K562 (cell line): Measurements from ENCODE around the gene SNUPN. TPM values are rescaled to one million over a fixed set of nuclear protein-coding genes. Genes with fewer than 3 reads are reported as not detected.

Experiments
- ARID1B ChIP-seq: fragments of 450-650 bp; IDR thresholded peaks from 2 replicates; pipeline ENCODE4 v1.6.1; 2016; ENCODE audit warnings: antibody characterized with exemption, mild to moderate bottlenecking, inconsistent platforms
- CAMTA2 ChIP-seq: fragments of 250-450 bp; sonication (Bioruptor Pico); conservative IDR thresholded peaks from 2 replicates; pipeline ENCODE4 v1.5.1; 2022
- CHD4 ChIP-seq: fragments of 200-600 bp; sonication (generic); IDR thresholded peaks from 3 replicates; pipeline ENCODE4 v1.6.1; 2012; ENCODE audit warnings: low read depth, mild to moderate bottlenecking, mixed read lengths, low read length, inconsistent platforms; ENCODE audit not compliant: insufficient read depth, insufficient replicate concordance, poor library complexity, severe bottlenecking
- ELF4 ChIP-seq: fragments of 450-650 bp; formaldehyde crosslinking; IDR thresholded peaks from 2 replicates; pipeline ENCODE4 v1.4.0; 2022; ENCODE audit warnings: missing genetic modification characterization
- GATAD2B ChIP-seq: fragments of 450-650 bp; IDR thresholded peaks from 2 replicates; pipeline ENCODE4 v1.6.1; 2017; ENCODE audit warnings: mild to moderate bottlenecking, borderline replicate concordance
- GTF2F1 ChIP-seq: IDR thresholded peaks from 2 replicates; pipeline ENCODE4 v1.6.1; 2011; ENCODE audit warnings: low read depth, low read length, improper control_type of control experiment
- HDAC3 ChIP-seq: fragments of 450-650 bp; IDR thresholded peaks from 2 replicates; pipeline ENCODE4 v1.6.1; 2018; ENCODE audit warnings: borderline replicate concordance, mild to moderate bottlenecking, moderate library complexity; ENCODE audit not compliant: partially characterized antibody
- HOXB6 ChIP-seq: fragments of 250-450 bp; sonication (Bioruptor Pico); IDR thresholded peaks from 2 replicates; pipeline ENCODE4 v1.5.1; 2022; ENCODE audit warnings: mild to moderate bottlenecking, borderline replicate concordance
- KAT7 ChIP-seq: sonication (generic); formaldehyde crosslinking; IDR thresholded peaks from 2 replicates; pipeline ENCODE4 v1.8.0; 2022; ENCODE audit warnings: missing genetic modification reagents, mild to moderate bottlenecking, borderline replicate concordance
- NFE2L1 ChIP-seq: fragments of 450-650 bp; IDR thresholded peaks from 2 replicates; pipeline ENCODE4 v1.6.1; 2016; ENCODE audit warnings: missing genetic modification characterization, low read depth, mild to moderate bottlenecking, missing compliant biosample characterization, moderate library complexity, borderline replicate concordance
- PML ChIP-seq: IDR thresholded peaks from 2 replicates; pipeline ENCODE4 v1.6.1; 2012; ENCODE audit warnings: low read length, inconsistent platforms
- PREB ChIP-seq: sonication (generic); formaldehyde crosslinking; IDR thresholded peaks from 2 replicates; pipeline ENCODE4 v1.8.1; 2023; ENCODE audit warnings: mild to moderate bottlenecking, missing genetic modification reagents
- PTBP1 ChIP-seq: fragments of 200-400 bp; formaldehyde crosslinking; IDR thresholded peaks from 2 replicates; pipeline ENCODE4 v1.6.1; 2017; ENCODE audit warnings: low read depth, low read length
- PTRF ChIP-seq: fragments of 450-650 bp; IDR thresholded peaks from 2 replicates; pipeline ENCODE4 v1.6.1; 2016; ENCODE audit warnings: mild to moderate bottlenecking, missing genetic modification characterization, missing compliant biosample characterization
- RAD21 ChIP-seq, 2 experiments: fragments of 250-450 bp in 1 of 2; fragments of 450-650 bp in 1 of 2; sonication (Bioruptor Pico) in 1 of 2; formaldehyde crosslinking in 1 of 2; IDR thresholded peaks in 1 of 2; conservative IDR thresholded peaks in 1 of 2; 2 replicates each; pipeline versions ENCODE4 v1.4.0 to v1.8.0; 2020 to 2022; ENCODE audit warnings: mild to moderate bottlenecking in 2 of 2, moderate library complexity in 1 of 2
- RHOXF2B ChIP-seq: fragments of 250-450 bp; sonication (Bioruptor Pico); conservative IDR thresholded peaks from 2 replicates; pipeline ENCODE4 v1.5.1; 2021
- SOX6 ChIP-seq: fragments of 450-650 bp; IDR thresholded peaks from 2 replicates; pipeline ENCODE4 v1.6.1; 2014; ENCODE audit warnings: mild to moderate bottlenecking
- SREBF2 ChIP-seq: sonication (generic); formaldehyde crosslinking; IDR thresholded peaks from 2 replicates; pipeline ENCODE4 v1.4.0; 2020; ENCODE audit warnings: mild to moderate bottlenecking, missing genetic modification reagents
- TAF1 ChIP-seq: IDR thresholded peaks from 2 replicates; pipeline ENCODE4 v1.6.1; 2011; ENCODE audit warnings: mild to moderate bottlenecking, low read length, moderate library complexity; ENCODE audit not compliant: insufficient read depth, control insufficient read depth, severe bottlenecking; ENCODE audit errors: extremely low read depth
- YY1 ChIP-seq, 3 experiments: IDR thresholded peaks; 2 replicates each; pipeline ENCODE4 v1.6.1; 2011; ENCODE audit warnings: low read length in 2 of 3, mild to moderate bottlenecking in 2 of 3, moderate library complexity in 2 of 3, borderline replicate concordance in 1 of 3, control low read depth in 1 of 3, low read depth in 1 of 3; ENCODE audit not compliant: insufficient read depth in 3 of 3, insufficient replicate concordance in 2 of 3, control insufficient read depth in 1 of 3, insufficient read length in 1 of 3; ENCODE audit errors: extremely low read depth in 1 of 3
- ZBTB33 ChIP-seq: sonication (generic); formaldehyde crosslinking; IDR thresholded peaks from 2 replicates; pipeline ENCODE4 v1.8.1; 2023; ENCODE audit warnings: mild to moderate bottlenecking, missing genetic modification reagents
- ZFP30 ChIP-seq: fragments of 250-450 bp; sonication (Bioruptor Pico); IDR thresholded peaks from 2 replicates; pipeline ENCODE4 v1.8.0; 2022; ENCODE audit warnings: moderate library complexity, mild to moderate bottlenecking, inconsistent platforms, borderline replicate concordance
- ZKSCAN3 ChIP-seq: fragments of 250-450 bp; sonication (Bioruptor Pico); IDR thresholded peaks from 2 replicates; pipeline ENCODE4 v1.4.0; 2020
- ZNF124 ChIP-seq: sonication (generic); formaldehyde crosslinking; IDR thresholded peaks from 2 replicates; pipeline ENCODE4 v1.8.1; 2022; ENCODE audit warnings: missing genetic modification reagents
- ZNF274 ChIP-seq: IDR thresholded peaks from 2 replicates; pipeline ENCODE4 v1.6.1; 2011; ENCODE audit warnings: low read depth, mild to moderate bottlenecking, low read length, moderate library complexity, borderline replicate concordance
- polyA plus RNA-seq, 8 experiments: library from polyadenylated mRNA; depleted of rRNA in 4 of 8; stranded (reverse) in 5 of 8; unstranded in 3 of 8; fragments of >200 nt; fragmentation: Nextera tagmentation in 2 of 8; fragmentation: Illumina TruSeq in 1 of 8; extraction: Ambion mirVana in 2 of 8; extraction: Trizol in 1 of 8; gene quantifications; 2 replicates each; pipeline versions ENCODE4 v1.2.1 to v1.2.3, GENCODE V29; 2011 to 2014; ENCODE audit warnings: inconsistent platforms in 1 of 8, missing spikeins in 1 of 8
- total RNA-seq, 7 experiments: library from RNA; depleted of rRNA in 6 of 7; stranded (reverse); fragments of >200 nt in 6 of 7; fragmentation: Illumina TruSeq in 2 of 7; extraction: Trizol in 2 of 7; gene quantifications; 2 replicates each; pipeline versions ENCODE4 v1.2.1 to v1.2.3, GENCODE V29; 2011 to 2021; ENCODE audit warnings: low replicate concordance in 1 of 7

The SNUPN gene
- total and polyA plus RNA-seq, 9 of the 15 experiments (the other 6 are each of a cell fraction or from before 2014, with no cell fraction given): 32.2 to 78.3 (median 40.0) TPM

- TF ChIP-seq ARID1B: no peak
- peak; percentile 12; the same call in 1 of the 2 replicates for TF ChIP-seq ZBTB33 (CRISPR knock-in tag)
- no peak for TF ChIP-seq CAMTA2 (CRISPR knock-in tag)
- TF ChIP-seq ZFP30 (CRISPR knock-in tag): no peak
- no peak for TF ChIP-seq ZNF124 (CRISPR knock-in tag)
- TF ChIP-seq PTRF (tag): no peak
- TF ChIP-seq GATAD2B: no peak
- TF ChIP-seq ZNF274: no peak
- peak; percentile 60 to 95 (median 91) for TF ChIP-seq YY1 (IDR thresholded peaks at IDR 0.05; ENCODE audit: borderline replicate concordance in 1 of 3, control insufficient read depth in 1 of 3, extremely low read depth in 1 of 3, insufficient read depth in 3 of 3, insufficient read length in 1 of 3, insufficient replicate concordance in 2 of 3, low read depth in 1 of 3, low read length in 2 of 3)
- peak; percentile 96 for TF ChIP-seq TAF1
- TF ChIP-seq RHOXF2B (CRISPR knock-in tag): no peak
- no peak for TF ChIP-seq SOX6
- TF ChIP-seq ZKSCAN3 (CRISPR knock-in tag): no peak
- no peak for TF ChIP-seq PREB (CRISPR knock-in tag)
- TF ChIP-seq KAT7 (CRISPR knock-in tag): peak; percentile 89; the same call in 1 of the 2 replicates
- no peak for TF ChIP-seq HDAC3
- no peak; the same call in 1 of the 2 replicates for TF ChIP-seq ELF4 (CRISPR knock-in tag)
- no peak for TF ChIP-seq RAD21 (CRISPR knock-in tag; conservative IDR thresholded peaks at IDR 0.05 in 1 of 2, IDR thresholded peaks at IDR 0.05 in 1 of 2)
- no peak for TF ChIP-seq SREBF2
- TF ChIP-seq GTF2F1: peak; percentile 65; the same call in 1 of the 2 replicates
- TF ChIP-seq PML: peak; percentile 78; the same call in 1 of the 2 replicates
- TF ChIP-seq PTBP1: no peak
- TF ChIP-seq NFE2L1 (tag): no peak
- TF ChIP-seq HOXB6 (CRISPR knock-in tag): no peak
- TF ChIP-seq CHD4: no peak
Measured at GRCh38 chr15:75639709-75640482, 14.4 kb upstream of the SNUPN start, which contains the start of gene IMP3 (continued).
